HT1080 (cell line): ENCODE measurements around the gene VTI1A. TPM values are rescaled to one million over a fixed set of nuclear protein-coding genes. Genes with fewer than 3 reads are reported as not detected.
A peak's percentile ranks its signal among the peaks of the same experiment; 100 is the strongest.

Experiments used
- DNase-seq: peaks from one replicate; pipeline ENCODE4 v3.0.0-alpha.2; 2015; ENCODE audit warnings: low read depth
- total RNA-seq: library from RNA; depleted of rRNA; stranded (reverse); fragments of >200 nt; shearing (Covaris generic); gene quantifications from 2 replicates; pipeline ENCODE4 v1.2.3, GENCODE V29; 2014

The VTI1A gene
- total RNA-seq, 1 experiment from 2014 or later, result 19.5 TPM

DNA sequence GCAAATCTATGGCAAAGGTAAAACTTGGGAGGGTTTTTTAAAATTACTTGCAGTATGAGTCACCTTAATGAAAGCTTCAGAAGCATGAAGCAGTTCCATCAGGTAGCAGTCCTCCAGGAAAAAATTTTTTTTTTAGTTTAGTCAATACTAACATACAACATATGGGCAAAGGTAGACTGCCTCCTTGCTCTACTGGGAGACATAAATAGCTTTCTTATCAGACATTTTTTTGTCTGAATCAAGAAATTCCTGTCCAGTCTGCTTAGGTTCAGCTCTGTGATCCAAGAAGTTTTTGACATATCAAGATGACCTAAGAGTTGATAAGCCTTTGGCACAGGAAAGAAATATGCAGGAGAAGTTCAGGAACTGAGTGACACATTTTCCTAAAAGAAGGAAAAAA is 331.6 kb downstream of the VTI1A start:
- DNase-seq, result peak; percentile 2

DNA sequence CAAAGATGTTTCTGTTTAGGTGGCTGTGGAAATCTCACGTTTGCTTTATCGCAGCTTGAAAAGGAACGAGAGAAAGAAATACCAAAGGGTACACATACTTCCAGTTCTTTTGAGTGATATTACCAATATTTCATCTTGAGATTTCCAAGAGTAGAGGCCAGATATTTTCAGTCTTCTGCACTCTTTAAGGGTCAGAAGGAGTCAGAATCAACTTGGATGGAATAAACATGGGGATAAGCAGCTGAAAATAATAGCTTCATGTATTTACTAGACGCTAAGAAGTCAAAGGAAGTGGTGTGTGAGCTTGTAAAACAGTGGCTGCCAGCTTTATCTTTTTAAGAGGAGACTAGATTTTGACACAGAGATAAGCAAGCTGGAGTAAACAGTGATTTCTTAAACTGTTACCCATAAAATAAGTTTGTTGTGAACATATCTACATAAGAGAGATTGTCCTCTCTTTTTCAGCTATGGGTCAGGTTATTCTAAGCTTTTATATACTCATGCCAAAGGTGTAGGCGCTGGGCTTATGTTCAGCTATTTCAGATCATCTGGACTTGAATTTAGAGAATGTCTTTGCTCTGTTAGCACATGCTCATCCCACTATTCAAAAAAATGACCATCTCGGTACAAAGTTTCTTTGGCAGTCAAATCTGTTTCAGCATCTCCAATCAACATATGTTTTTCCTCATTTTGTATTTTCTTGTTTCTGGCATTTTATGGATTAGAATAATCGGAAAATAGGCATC is 332.2 kb downstream of the VTI1A start:
- DNase-seq, result no peak

DNA sequence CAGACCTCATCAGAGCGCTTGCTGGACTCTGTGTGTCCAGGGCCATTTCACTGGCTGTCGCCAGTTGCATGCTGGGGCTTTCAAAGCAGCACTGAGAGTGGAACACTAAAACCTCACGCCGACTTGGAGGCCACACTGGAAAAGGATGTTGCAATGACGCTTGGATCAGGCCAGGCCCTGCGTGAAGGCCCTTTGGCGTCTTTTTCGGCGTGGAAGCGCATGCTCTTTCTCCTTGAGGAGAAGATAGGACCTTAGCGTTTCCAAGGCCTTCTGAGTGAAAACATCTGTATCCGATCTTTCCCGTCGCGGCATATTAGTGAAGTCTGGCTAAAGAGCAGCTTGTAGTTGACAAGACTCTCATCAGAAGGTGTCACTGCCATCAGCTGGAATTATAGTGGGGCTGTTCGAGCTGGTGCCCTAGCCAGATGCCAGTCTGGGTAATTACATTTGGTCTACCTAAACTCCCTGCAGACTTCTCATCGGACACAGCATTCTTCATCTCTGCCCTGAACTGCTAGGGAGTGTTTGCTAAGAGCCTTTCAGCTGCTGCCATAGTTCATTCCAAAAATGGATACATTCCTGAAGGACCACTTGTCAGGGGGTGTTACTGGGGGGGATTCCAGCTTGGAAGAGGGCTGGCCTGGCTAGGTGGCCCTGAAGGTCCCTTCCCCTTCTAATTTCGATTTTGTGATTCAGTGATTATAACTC is 335.3 kb downstream of the VTI1A start:
- no peak for DNase-seq

DNA sequence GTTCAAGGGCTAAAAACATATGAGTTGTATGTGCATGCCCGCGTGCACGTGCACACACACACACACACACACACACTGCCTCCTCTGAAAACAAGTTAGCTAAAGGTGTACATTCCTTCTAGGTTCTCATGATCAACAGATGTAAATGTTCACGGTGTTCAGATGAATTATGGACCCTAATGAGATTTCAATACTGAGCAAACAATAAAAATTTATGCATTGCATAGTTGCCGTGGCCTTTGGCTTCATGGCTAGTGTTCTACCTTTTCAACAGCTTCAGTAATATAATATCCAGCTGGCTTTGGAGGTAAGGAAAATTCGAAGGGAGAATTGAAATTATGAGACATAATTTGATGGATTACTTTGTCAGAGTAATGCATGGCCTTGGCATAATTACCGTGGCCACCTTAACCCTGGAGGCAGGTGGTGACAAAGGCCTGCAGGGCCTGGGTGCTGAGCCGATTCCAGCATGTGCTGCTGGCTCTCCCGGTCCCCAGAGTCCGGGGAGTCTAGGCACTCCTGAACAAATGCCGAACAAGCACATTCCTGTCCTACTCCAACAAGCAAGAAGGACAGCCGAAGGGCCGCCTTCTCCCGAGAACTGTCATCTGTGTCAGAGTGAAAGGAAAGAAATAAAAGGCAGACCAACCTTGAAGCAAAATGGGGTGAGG is 336.5 kb downstream of the VTI1A start:
- no peak for DNase-seq

DNA sequence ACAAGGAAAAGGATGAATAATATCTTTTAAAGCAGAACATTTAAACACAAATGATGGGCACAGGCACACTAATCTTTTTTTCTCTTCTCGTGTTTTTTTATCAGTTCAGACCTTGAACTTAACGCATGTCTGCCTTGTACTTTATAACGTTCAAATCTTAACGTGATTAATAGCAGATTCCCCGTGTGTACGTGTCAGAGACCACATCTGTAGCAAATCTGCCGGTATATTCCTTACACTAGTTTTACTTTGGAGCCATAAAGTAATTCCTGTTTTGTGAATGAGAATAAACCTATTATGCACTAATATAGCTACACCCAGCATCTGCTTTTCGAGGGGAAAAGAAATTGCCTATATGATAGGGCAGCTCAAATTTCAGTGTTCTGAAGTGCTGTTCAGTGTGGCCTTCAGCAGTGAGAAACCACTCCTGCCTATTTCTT is 337.0 kb downstream of the VTI1A start:
- DNase-seq, result no peak

DNA sequence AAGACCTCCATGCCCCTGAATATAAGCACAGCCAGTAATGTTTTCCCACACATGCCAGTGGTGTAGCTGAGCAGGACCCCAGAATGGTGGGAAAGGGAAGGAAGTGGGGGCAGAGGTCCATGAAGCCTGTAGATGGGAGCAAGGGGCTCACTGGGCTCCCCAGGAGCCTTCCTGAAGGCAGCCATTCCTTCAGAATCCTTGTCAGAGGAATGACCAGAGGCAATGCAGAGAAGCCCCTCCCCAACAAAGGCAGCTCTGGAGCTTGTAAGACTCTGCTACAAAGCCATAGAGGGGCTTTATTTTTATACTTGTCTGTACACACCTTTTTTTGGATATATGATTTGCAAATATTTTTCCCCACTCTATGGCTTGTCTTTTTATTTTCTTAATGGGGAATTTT is 338.1 kb downstream of the VTI1A start:
- DNase-seq, result no peak

DNA sequence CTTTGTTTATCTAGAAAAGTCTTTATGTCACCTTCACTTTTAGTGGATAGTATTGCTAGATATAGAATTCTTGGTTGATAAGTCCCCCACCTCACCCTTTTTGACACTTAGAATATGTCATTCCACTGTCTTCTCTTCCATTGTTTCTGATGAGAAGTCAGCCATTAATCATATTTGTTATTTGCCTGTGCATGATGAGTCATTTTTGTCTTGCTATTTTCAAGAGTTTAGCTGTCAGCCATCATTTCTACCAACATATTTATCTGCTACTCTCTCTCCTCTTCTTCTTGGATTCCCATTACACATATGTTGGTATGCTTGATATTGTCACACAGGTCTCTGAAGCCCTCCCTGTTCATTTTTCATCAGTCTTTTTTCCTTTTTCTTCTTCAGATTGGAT is 342.2 kb downstream of the VTI1A start:
- no peak for DNase-seq

DNA sequence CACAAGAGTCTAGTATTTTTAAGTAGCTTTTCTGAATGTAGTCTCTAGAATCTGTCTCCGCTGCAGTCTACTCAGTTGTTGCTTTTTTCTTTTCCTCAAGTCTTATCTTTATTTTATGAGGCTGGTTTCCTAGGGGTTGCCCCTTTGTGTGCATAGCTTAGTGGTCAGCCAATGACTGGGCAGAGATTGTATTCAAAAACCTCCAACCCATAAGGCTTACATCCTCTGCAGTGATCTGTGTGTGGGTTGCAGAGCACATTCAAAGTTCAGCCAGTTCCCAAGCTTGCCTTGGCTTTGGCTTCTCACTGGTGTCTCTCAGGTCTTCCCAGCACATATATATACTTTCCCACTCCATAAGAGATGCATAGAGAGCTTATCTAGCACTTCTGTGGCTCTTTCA is 343.0 kb downstream of the VTI1A start:
- DNase-seq, result no peak

DNA sequence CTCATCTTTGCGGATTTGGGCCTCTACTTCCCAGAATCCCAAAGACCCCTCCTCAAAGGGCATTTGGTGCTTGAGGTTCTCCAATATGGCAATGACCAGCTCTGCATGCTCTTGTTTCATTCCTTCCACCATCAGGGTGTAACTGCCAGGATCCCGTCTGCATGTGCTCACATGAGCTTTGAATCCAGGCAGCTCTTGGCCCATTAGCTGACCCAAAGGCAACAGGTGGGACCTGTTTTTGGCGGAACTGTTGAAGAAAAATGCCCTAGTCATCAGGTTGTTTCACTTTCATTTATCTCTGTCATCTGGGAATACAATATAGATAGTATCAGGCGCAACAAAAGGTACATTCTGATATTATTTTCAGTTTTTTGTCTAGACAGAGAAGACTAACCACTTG is 343.9 kb downstream of the VTI1A start:
- DNase-seq, result no peak

DNA sequence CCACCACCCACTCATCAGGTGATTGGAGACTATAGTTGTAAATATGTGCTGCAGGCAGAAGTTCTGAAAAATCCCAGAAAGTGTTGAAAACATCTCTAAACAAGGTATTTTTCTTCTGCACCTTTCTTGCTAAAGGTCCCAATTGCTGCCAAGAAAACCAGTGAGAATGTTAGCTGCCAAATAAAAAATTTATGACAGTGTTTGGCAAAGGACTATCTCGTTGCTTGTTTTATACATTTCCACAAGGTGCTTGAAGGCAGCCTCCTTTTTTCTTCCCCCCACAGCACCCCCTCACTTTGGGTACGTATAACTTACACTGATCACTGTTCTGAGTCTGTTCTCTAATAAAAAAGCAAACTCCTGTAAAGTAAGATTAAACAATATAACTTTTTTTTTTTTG is 344.4 kb downstream of the VTI1A start:
- DNase-seq, result no peak

DNA sequence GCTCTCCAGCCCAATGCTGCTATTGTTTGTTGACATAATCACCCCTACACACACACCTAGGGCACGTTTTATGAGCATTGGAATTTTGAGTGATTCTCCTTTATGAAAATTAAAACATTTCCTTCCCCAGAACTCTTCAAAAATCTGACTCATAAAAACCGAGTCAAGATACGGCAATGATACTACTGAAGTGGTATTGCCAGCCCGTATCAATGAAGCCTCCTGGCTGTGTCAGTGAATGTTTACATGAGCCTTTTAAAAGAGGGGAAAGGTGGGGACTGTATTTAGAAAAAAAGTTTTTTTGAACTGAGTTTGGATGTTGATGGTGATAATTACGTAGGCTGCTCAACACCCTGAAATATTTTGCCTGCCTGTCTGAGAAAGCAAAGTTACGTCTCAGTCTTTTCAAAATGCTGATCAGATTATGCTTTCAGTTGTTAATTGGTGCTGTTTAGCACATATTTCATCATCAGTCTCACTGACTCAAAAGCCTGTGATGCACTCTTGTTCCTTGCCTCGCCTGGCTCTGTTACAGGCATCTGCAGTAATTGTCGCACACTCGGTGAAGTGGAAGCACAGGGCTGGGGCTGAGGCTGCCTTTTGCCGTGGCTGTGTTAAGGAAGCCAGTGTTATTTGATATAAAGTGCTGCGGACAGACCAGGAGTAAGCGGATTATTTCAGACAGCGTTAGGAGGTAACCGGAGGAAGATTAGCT is 345.6 kb downstream of the VTI1A start:
- DNase-seq, result no peak

DNA sequence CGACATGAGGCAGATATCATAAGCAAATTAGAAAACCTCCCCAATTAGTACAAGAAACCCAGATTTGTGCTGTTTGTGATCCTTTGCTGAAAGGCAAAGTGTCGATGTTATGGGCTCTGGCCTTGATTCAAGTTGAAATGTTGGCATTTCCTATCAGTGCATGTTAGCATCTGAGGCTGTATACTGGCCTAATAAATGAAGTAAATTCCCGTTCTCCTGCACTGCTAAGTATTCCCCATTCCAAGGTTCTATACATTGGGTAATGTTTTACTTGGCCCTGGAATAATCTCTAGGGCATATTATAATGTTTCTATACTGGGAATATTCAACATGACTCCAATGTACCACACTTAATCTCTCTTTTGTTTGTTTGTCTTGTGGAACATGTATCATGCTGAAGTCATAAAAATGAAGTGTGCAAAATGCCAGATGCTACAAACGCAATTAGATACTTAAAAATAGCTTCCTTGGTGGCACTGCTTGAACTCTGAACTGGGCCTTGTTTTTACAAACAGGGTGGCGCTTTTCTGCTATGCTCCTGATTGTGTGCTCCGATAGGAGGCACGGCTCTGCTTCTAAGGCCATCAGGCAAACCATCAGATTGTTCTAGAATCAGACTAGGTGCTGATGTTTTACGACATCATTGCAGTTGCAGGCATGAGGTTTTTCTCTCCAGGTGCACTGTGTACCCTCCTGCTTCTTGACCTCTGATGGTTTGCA is 346.3 kb downstream of the VTI1A start:
- DNase-seq, result no peak

DNA sequence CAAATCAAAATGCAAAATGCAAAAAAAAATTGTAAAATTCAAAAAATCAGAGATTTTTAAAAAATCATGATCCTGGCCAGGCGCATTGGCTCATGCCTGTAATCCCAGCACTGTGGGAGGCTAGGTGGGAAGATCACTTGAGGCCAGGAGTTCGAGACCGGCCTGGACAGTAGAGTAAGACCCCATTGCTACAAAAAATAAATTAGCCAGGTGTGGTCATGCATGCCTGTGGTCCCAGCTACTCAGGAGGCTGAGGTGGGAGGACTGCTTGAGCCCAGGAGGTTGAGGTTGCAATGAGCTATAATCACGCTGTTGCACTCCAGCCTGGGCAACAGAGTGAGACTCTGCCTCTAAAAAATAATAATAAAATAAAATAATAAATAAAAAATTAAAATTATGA is 347.2 kb downstream of the VTI1A start:
- no peak for DNase-seq

DNA sequence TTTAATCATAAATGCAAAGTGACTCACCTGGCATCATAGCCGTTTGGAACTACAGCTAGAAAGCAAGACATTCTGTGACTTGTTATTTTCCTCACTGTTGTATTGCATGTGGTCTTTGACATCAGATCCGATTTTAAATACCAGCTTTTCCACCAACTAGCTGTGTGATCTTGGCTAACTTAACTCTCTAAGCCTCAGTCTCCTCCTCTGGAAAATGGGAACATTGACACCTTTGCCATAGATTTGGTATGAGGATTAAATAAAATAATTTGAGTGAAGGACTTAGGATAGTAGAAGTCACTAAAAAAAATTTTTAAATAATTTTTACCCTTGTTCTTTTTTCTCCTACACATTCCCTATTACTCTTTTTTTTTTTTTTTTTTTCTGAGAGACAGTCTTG is 348.1 kb downstream of the VTI1A start:
- DNase-seq, result no peak

DNA sequence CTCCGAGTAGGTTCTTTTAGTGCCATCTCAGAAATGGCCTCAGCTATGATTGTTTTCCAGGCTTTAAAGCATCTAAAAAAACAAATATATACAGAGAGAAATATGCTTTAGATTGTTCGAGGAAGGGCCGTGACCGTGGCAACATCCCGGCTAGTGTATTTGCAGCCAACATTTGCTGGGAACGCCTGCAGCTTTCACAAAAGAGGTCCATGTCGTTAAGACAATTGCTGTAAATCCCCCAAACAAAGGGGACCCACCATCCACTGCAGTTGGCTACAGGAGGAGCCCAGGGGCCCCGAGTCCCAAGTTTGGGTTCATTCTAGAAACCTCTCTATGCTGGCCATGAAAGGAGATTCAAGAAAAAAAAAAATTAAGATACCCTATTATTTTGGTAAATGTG is 350.2 kb downstream of the VTI1A start:
- DNase-seq, result no peak

DNA sequence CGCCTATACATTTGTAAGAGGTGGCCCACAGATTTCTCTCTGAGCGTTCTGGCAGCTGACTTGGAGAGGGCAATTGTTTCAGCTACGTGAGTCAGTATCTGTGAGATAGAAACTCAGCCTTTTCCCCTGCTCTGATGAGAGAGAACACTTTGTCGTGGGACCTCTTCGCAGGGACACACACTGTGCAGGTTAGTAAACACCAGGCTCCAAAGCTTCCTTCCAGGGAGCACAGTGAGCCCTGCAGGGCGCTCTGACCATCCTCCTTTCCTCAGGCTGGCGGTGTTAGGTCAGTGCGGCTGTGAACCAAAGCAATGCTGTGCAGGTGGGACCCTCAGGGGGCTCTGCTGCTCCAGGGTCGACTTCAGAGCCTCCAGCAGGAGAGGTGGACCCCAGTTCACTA is 350.8 kb downstream of the VTI1A start:
- DNase-seq, result no peak

DNA sequence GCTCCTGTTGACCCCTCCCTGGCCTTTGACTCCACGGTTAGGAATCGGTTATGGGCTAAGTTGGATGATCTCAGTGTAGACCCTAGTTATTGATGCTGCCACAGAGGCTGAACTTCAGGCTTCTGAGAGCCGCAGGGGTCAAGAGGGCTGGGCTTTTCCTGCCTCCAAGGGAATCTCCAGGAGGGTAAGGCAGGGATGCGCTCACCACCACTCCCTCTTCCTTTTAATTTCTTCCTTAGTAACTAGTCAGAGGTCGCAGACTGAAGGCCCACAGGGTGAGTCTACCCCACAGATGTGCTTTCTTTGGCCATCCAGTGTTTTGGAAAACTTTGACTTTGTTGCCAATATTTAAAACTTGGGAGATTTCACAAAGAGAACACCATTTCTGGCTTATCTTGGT is 352.0 kb downstream of the VTI1A start:
- no peak for DNase-seq

DNA sequence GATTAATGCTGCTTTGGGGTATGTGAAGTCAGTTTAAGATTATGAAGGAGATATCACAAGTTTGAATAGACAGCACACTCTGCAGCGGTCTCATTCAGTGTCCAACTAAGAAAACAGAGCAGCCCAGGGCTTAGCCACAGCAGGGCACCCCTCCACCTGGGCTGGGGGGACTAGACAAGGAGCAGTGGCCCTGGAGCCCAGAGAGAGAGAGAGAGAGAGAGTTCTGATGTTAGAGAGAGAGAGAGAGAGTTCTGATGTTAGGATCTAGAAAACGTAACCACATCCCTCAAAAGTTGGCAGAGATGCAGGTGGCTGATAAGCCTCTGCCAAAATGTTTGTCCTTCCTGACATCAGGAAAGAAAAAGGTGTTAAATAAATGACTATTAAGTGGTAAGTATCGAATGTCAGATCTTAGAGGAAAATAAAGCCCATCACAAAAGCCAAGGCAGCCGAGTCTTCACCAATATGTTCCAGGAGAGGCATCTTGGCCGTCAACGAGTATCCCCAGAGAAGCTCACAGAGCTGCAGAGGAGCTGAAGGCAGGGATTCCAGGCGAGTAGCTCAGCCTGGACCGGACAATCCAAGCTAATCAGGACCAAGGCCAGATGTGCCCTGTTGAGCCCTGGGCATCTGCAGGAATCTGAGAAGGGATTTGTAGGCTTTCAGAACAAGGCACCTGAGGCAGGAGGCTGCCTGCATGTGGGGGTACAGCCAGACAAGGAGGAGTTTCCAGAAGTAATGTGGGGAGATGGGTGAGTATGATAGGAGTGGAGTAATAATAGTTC is 352.9 kb downstream of the VTI1A start:
- no peak for DNase-seq

DNA sequence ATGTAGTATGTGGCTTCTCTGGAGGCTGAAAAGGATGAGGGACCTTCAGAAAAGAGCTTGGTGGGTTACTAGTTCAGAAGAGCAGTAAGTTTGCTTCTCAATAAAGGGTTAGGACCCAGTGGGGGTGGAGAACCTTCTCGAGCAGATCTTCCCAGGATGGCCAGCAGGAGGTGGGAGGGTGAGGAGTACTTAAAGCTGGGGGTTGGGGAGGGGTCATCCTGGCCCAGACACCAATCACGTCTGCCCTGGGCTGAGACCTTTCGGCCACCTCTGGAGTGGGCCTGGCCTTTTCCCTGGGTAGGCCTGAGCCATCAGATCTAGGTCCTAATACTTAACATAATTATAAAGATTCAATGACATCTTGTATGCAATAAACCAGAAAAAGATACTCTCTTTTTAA is 354.0 kb downstream of the VTI1A start:
- no peak for DNase-seq

DNA sequence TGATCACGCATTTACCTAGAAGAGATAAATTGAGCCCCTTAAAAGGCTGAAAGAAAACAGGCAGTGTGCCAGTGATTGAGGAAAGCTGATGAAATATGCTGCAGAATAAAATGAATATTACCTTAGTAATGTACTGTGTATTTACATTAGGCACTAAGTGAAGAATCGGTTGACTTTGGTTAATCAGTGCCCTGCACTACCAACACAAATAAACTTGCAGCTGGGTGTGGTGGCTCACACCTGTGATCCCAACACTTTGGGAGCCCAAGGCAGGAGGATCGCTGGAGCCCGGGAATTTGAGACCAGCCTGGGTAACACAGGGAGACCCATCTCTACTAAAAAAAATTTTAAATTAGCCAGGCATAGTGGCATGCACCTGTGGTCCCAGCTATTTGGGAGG is 354.7 kb downstream of the VTI1A start:
- DNase-seq, result no peak
